NCI-H2107 treated with DMSO at 0.1 percent for 48 hours (cell line): ENCODE results near the gene CDC6.

ENCODE experiments used
- DNase-seq: peaks from one replicate; lab custom pipeline; 2025; ENCODE audit not compliant: unreplicated experiment; lab: John Stamatoyannopoulos, UW

The CDC6 gene

GRCh38 chr17:40350689-40351358, 63.1 kb downstream of the CDC6 start:
- peak; percentile 45 for DNase-seq

- DNase-seq, result peak; percentile 40
These were observed 63.9 kb downstream of the CDC6 start for GRCh38 chr17:40351359-40352236.

GRCh38 chr17:40352237-40352778, 64.6 kb downstream of the CDC6 start:
- DNase-seq, result no peak

GRCh38 chr17:40352779-40353394, 65.2 kb downstream of the CDC6 start:
- DNase-seq, result no peak
